ENCODE measurements around the gene NAP1L4.
"Not testable (repeated sequence)": the region's sequence is repeated elsewhere in the genome, so short reads cannot be mapped to it uniquely, and the experiment has no call there.

The NAP1L4 gene

GRCh38 chr11:2911088-2911784, 80.9 kb downstream of the NAP1L4 start:
- TF ChIP-seq CTCF (conservative IDR thresholded peaks at IDR 0.05), result no peak
- H3K27ac ChIP-seq, result peak overlapping the region; percentile 91

- no peak overlapping the region for H3K27ac ChIP-seq
- TF ChIP-seq CTCF (conservative IDR thresholded peaks at IDR 0.05), result no peak
Observed at GRCh38 chr11:2910401-2910955, 81.7 kb downstream of the NAP1L4 start.

GRCh38 chr11:2909133-2909902, 82.8 kb downstream of the NAP1L4 start:
- no peak for TF ChIP-seq CTCF (conservative IDR thresholded peaks at IDR 0.05)
- no peak overlapping the region for H3K27ac ChIP-seq

- TF ChIP-seq CTCF (conservative IDR thresholded peaks at IDR 0.05), result no peak
- H3K27ac ChIP-seq, result no peak overlapping the region
Observed at GRCh38 chr11:2908130-2908529, 84.0 kb downstream of the NAP1L4 start.

GRCh38 chr11:2905299-2905698, 86.8 kb downstream of the NAP1L4 start:
- not testable (repeated sequence) for H3K27ac ChIP-seq

- TF ChIP-seq CTCF (conservative IDR thresholded peaks at IDR 0.05), result no peak
- H3K27ac ChIP-seq, result no peak overlapping the region
Observed at GRCh38 chr11:2904153-2905052, 87.7 kb downstream of the NAP1L4 start.

- H3K27ac ChIP-seq, result no peak overlapping the region
Observed at GRCh38 chr11:2903672-2904011, 88.5 kb downstream of the NAP1L4 start.

More at GRCh38 chr11:2903672-2904011, 88.5 kb downstream of the NAP1L4 start:
- TF ChIP-seq CTCF (conservative IDR thresholded peaks at IDR 0.05), result no peak
